Muscle of leg (tissue), 16 donors: ENCODE results near the gene PRMT7. TPM values are rescaled to one million over a fixed set of nuclear protein-coding genes. Genes with fewer than 3 reads are reported as not detected.

ENCODE experiments used
- DNase-seq: peaks from one replicate; pipeline ENCODE4 v3.0.0; 2013
- H3K27ac ChIP-seq: one replicate; pipeline ENCODE4 v1.5.1; 2013; ENCODE audit warnings: mild to moderate bottlenecking, low read length, control low read depth
- H3K27me3 ChIP-seq: one replicate; pipeline ENCODE4 v1.6.1; 2013; ENCODE audit warnings: low read length; ENCODE audit not compliant: control insufficient read depth, insufficient read depth
- H3K36me3 ChIP-seq: one replicate; pipeline ENCODE4 v1.6.1; 2013; ENCODE audit warnings: low read length; ENCODE audit not compliant: control insufficient read depth, insufficient read depth
- H3K4me1 ChIP-seq: one replicate; pipeline ENCODE4 v1.6.1; 2013; ENCODE audit warnings: low read length; ENCODE audit not compliant: control insufficient read depth, insufficient read depth
- H3K4me3 ChIP-seq: one replicate; pipeline ENCODE4 v1.5.1; 2013; ENCODE audit warnings: low read length, control low read depth
- H3K9me3 ChIP-seq: replicated peaks from 2 replicates; pipeline ENCODE4 v1.6.1; 2013; ENCODE audit warnings: low read depth, low read length; ENCODE audit not compliant: control insufficient read depth
- WGBS: methylation state at CpG from one replicate; pipeline ENCODE4 v1.1.5; 2013; ENCODE audit warnings: missing lambda C conversion rate; ENCODE audit not compliant: insufficient coverage; 5-methylcytosine and 5-hydroxymethylcytosine counted together
- long read RNA-seq, 11 donors: transcript quantifications; one replicate each; lab custom pipeline, GENCODE V29; 2026
- polyA plus RNA-seq, 8 donors: library from polyadenylated mRNA; unstranded; fragments of 120-200 nt; gene quantifications; one replicate each; pipeline versions ENCODE4 v1.2.1 to v1.2.3, GENCODE V29; 2013; ENCODE audit warnings: inconsistent platforms in 1 of 8, low replicate concordance in 1 of 8; ENCODE audit not compliant: insufficient read length in 8 of 8, insufficient read depth in 1 of 8
- total RNA-seq: library from RNA; stranded (reverse); fragments of 120-200 nt; gene quantifications from one replicate; pipeline ENCODE4 v1.2.4, GENCODE V29; 2013

The PRMT7 gene
- 40.7 TPM for total RNA-seq
- 10 to 100 TPM; 41.3 to 54.4 (median 44.7) TPM for polyA plus RNA-seq
- long read RNA-seq, donor 1: 0 reads
- long read RNA-seq, donor 2: 0 reads
- long read RNA-seq, donor 3: 0 reads
- long read RNA-seq, donor 4: 0 reads
- long read RNA-seq, donor 5, partial matches to known transcripts: 0 of 2 reads
- long read RNA-seq, donor 5, other reads (novel, unspliced or antisense): 0 of 2 reads
- long read RNA-seq, donor 6, partial matches to known transcripts: 0 of 3 reads
- long read RNA-seq, donor 6, other reads (novel, unspliced or antisense): 0 of 3 reads
- long read RNA-seq, donor 7, partial matches to known transcripts: 0 of 2 reads
- long read RNA-seq, donor 7, other reads (novel, unspliced or antisense): 0 of 2 reads
- long read RNA-seq, donor 8: 0 reads
- long read RNA-seq, donor 9, partial matches to known transcripts: 0 of 1 reads
- long read RNA-seq, donor 9, other reads (novel, unspliced or antisense): 0 of 1 reads
- long read RNA-seq, donor 10: 0 reads
- long read RNA-seq, donor 11, partial matches to known transcripts: 0 of 1 reads
- long read RNA-seq, donor 11, other reads (novel, unspliced or antisense): 0 of 1 reads

DNA sequence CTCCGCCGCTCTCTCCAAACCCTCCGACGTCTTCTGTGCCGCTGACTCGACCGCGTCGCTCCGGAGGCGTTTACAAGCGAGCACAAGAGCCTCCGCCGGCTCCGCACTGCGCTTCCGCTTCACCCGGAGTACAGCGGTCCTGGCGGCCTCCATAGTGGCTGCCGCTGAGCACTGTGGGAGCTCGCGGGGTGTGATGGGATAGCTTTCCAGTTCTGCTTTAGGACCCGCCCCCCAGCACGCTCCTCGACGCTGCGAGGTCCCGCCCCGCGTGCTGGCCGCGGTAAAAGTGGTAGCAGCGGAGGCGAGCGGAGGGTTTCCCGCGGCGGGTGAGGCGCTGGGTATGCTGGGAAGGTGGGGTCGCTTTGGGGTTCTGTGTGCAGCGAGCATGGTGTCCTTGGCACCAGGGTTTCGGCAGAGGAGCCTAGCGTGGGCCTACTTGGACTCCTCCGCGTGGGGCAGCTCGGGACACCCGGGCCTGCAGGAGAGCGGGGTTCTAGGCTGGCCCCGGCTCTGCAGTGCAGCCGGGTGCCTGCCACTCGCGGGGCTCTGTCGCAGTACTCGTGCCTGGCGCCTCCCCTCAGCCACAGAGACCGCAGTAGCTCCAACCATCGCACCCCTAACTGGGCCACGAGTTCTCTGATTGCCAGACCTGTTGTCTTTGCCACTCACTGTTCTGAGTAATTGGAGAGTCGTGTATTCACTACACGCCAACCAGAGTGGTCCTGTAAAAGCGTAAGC lies at the start of gene PRMT7, which contains the start of gene SLC7A6OS:
TSS of gene PRMT7 (plus strand) at position 246 of the 738 bp plus-strand sequence. CDS start 4,961 bp downstream, outside the sequence.
TSS of gene SLC7A6OS (minus strand) at position 173 of the 738 bp plus-strand sequence. CDS start at position 153, 20 bp downstream.
- no peaks in the 10 kb centered on the region for H3K9me3 ChIP-seq
- under 1% methylated on average over 58 of the region's 62 CpGs for WGBS
- H3K27me3 ChIP-seq: no peaks in the 10 kb centered on the region
- H3K4me1 ChIP-seq: peaks cover 18% of the 10 kb centered on the region
- peak within 1 kb of the TSS; percentile 94 for H3K4me3 ChIP-seq
- peaks cover 31% of the 10 kb centered on the region for H3K36me3 ChIP-seq
- peak within 1 kb of the TSS; percentile 87 for H3K27ac ChIP-seq
- DNase-seq: peak; percentile 97

DNA sequence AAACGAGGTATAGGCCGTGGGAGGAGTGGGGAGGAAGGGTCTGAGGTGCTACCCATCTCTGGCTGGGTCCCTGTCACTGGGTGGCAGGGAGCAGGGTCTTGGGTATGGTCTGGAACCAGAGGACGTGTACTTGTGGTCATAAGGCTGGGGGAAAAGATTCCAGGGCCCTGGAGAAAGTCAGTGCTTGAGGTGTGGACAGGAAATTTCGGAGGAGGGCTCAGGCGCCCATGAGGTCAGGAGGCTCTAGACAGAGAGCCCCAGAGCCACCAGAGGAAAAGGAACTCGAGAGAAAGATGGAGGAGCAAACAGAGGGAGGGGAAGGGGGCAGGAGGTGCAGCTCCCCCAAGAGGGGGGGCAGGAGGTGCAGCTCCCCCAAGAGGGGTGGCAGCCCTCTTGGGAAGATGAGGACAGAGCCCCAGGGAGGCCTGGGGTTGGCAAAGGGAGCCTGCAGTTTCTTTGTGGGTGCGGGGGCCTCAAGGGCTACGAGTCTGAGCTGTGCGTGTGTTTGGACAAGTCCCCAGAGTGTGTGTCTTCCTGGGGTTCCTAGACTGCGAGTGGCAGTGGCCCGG lies 47.2 kb upstream of the PRMT7 start:
- WGBS: 34% methylated on average over 11 of the region's 11 CpGs
- Histone ChIP-seq H3K4me1 (peaks cover 17% of the 10 kb centered on the region), H3K27me3 (no peaks in the 10 kb centered on the region), H3K9me3 (no peaks in the 10 kb centered on the region), H3K4me3 (peak overlapping the region; percentile 82), H3K27ac (peak overlapping the region; percentile 82), H3K36me3 (peaks cover 19% of the 10 kb centered on the region)
- DNase-seq: no peak

DNA sequence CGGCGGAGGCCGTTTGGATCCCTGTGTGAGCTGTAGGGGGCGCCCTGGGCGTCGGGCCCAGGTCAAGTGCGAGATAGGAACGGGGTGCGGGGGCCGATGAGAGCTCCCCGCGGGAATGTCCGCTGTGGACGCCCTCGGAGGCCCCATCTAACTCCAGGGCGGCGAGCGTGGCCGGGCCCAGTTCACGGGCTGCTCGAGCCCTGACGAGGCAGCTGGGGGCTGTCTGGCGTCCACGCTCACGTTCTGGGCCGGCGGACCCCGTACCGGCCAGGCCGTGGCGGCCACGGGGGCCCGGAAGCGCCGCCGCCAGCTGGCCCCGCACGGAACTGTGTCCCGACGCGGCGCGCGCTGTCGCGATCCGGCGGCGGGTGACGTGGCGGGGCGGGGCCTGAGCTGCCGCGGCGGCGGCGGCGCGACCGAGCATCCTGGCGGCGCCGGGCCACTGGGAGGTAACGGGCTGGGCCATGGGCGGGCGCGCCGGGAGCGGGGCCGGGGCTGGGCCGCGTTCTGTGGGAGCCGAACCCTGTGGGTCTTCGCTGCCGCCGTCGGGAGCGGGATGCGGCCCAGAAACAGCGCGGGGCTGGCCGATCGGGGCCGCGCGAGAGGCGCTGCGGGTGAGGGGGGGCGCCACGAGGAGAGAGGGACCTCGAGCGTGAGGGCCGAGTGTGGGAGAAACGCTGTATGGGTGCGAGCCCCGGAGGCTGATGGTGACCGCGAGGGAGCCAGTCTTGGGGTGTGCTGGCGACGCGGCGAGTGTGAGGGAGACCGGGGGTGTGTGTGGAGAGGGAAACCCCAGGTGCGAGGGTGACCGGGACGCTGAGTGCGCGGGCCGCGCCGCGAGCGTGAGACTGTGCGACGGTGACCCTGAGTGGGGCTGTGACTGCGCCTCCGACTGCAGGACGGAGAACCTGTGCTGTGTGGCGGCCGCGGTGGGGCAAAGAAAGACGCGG lies 46.4 kb upstream of the PRMT7 start, which contains the start of gene SLC7A6:
TSS of gene SLC7A6 (plus strand) at position 399 of the 950 bp plus-strand sequence. CDS start 10,201 bp downstream, outside the sequence.
- Histone ChIP-seq H3K4me1 (peaks cover 17% of the 10 kb centered on the region), H3K36me3 (peaks cover 15% of the 10 kb centered on the region), H3K9me3 (no peaks in the 10 kb centered on the region), H3K27ac (peak within 1 kb of the TSS; percentile 92), H3K27me3 (no peaks in the 10 kb centered on the region), H3K4me3 (peak within 1 kb of the TSS; percentile 82)
- DNase-seq: peak; percentile 79
- WGBS: under 1% methylated on average over 123 of the region's 123 CpGs

- Histone ChIP-seq H3K36me3 (peaks cover 6% of the 10 kb centered on the region), H3K9me3 (no peaks in the 10 kb centered on the region), H3K4me1 (peaks cover 17% of the 10 kb centered on the region), H3K27ac (peak overlapping the region; percentile 92), H3K4me3 (peak overlapping the region; percentile 82), H3K27me3 (no peaks in the 10 kb centered on the region)
- 4% methylated on average over 18 of the region's 23 CpGs for WGBS
- peak; percentile 66 for DNase-seq
Measured at GRCh38 chr16:68265078-68265920, 45.5 kb upstream of the PRMT7 start.

GRCh38 chr16:68267612-68268405 lies 43.0 kb upstream of the PRMT7 start:
- no peak overlapping the region for H3K4me3 ChIP-seq

GRCh38 chr16:68269793-68270192 lies 41.0 kb upstream of the PRMT7 start:
- Histone ChIP-seq H3K27ac (no peak overlapping the region), H3K36me3 (peaks cover 16% of the 10 kb centered on the region)
- DNase-seq: no peak

More at GRCh38 chr16:68267612-68268405, 43.0 kb upstream of the PRMT7 start:
- Histone ChIP-seq H3K27me3 (no peaks in the 10 kb centered on the region), H3K9me3 (no peaks in the 10 kb centered on the region), H3K36me3 (no peaks in the 10 kb centered on the region), H3K27ac (no peak overlapping the region), H3K4me1 (peaks cover 17% of the 10 kb centered on the region)
- no peak for DNase-seq
- WGBS: 20% methylated on average over 1 of the region's 6 CpGs

DNA sequence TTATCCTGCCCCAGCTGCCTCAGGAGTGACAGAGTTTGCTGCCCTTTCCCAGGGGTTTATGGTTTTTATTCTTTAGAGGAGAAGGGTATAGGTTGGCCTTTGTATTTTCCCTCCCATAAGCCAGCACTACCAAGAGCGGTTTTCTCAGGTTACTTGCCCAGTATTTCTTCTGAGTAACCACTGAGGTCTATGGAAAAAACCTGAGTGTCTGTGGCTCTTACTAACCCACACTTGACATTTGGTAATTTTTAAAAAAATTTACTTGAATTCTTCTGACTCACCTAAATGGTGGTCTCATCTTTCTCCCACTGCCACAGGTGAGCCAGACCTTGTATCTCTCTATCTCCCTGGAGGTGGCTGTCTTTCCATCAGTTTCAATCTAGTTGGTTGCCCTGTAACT lies 40.5 kb upstream of the PRMT7 start:
- DNase-seq: no peak
- Histone ChIP-seq H3K36me3 (peaks cover 18% of the 10 kb centered on the region), H3K4me1 (peaks cover 5% of the 10 kb centered on the region), H3K27ac (no peak overlapping the region), H3K9me3 (no peaks in the 10 kb centered on the region), H3K27me3 (no peaks in the 10 kb centered on the region), H3K4me3 (no peak overlapping the region)
- no CpG with 5 or more reads among the region's 1 CpG for WGBS

More at GRCh38 chr16:68269793-68270192, 41.0 kb upstream of the PRMT7 start:
- WGBS: 100% methylated on average over 1 of the region's 4 CpGs
- Histone ChIP-seq H3K9me3 (no peaks in the 10 kb centered on the region), H3K4me3 (no peak overlapping the region), H3K27me3 (no peaks in the 10 kb centered on the region), H3K4me1 (peaks cover 9% of the 10 kb centered on the region)
